CD4-positive, alpha-beta memory T cell (primary cell): ENCODE data around the gene PI4KA. TPM values are rescaled to one million over a fixed set of nuclear protein-coding genes. Genes with fewer than 3 reads are reported as not detected.
"Not testable (repeated sequence)": the region's sequence is repeated elsewhere in the genome, so short reads cannot be mapped to it uniquely, and the experiment has no call there.

Source experiments
- CTCF ChIA-PET: fragments of 350-600 bp; sonication (Branson Sonifier 250); formaldehyde crosslinking; loops from one replicate; lab custom pipeline; 2021; ENCODE audit warnings: inconsistent platforms; ENCODE audit not compliant: partially characterized antibody; lab: Charles Lee
- POLR2A ChIA-PET: fragments of 350-600 bp; sonication (Branson Sonifier 250); formaldehyde crosslinking; loops from one replicate; lab custom pipeline; 2021; ENCODE audit not compliant: partially characterized antibody; lab: Charles Lee
- DNase-seq, 5 donors: peaks; one replicate each; pipeline versions ENCODE4 v3.0.0 to v3.0.0-alpha.2; 2020 to 2022; ENCODE audit warnings: mixed read lengths in 1 of 5
- H3K27ac ChIP-seq: one replicate; pipeline ENCODE4 v1.7.0; 2013; ENCODE audit warnings: low read depth, low read length
- H3K27me3 ChIP-seq: 2 replicates; pipeline ENCODE4 v1.7.0; 2013; ENCODE audit warnings: mild to moderate bottlenecking, low read length, moderate library complexity; ENCODE audit not compliant: insufficient read depth
- H3K36me3 ChIP-seq: 2 replicates; pipeline ENCODE4 v1.7.0; 2013; ENCODE audit warnings: mild to moderate bottlenecking, low read length, moderate library complexity; ENCODE audit not compliant: insufficient read depth
- H3K4me1 ChIP-seq: 2 replicates; pipeline ENCODE4 v1.7.0; 2013; ENCODE audit warnings: mild to moderate bottlenecking, low read length, moderate library complexity; ENCODE audit not compliant: insufficient read depth
- H3K4me3 ChIP-seq, 2 donors: one replicate each; pipeline ENCODE4 v1.7.0; 2013; ENCODE audit warnings: low read length in 2 of 2, mild to moderate bottlenecking in 1 of 2
- H3K9me3 ChIP-seq, 2 donors: one replicate each; pipeline ENCODE4 v1.7.0; 2013; ENCODE audit warnings: low read length in 2 of 2, control low read depth in 1 of 2; ENCODE audit not compliant: control insufficient read depth in 1 of 2
- H3K27ac Mint-ChIP-seq, 7 donors: one replicate each; pipeline ENCODE4 v1.8.0; 2020 to 2021; ENCODE audit warnings: mixed read lengths in 7 of 7, mild to moderate bottlenecking in 6 of 7, inconsistent platforms in 3 of 7, moderate library complexity in 3 of 7
- H3K27me3 Mint-ChIP-seq, 2 donors: one replicate each; pipeline ENCODE4 v1.8.0; 2020 to 2021; ENCODE audit warnings: mixed read lengths in 2 of 2
- H3K36me3 Mint-ChIP-seq, 2 donors: one replicate each; pipeline ENCODE4 v1.8.0; 2020 to 2021; ENCODE audit warnings: mixed read lengths in 2 of 2, inconsistent platforms in 1 of 2, mild to moderate bottlenecking in 1 of 2
- H3K4me1 Mint-ChIP-seq, 4 donors: one replicate each; pipeline ENCODE4 v1.8.0; 2020 to 2021; ENCODE audit warnings: mixed read lengths in 4 of 4, mild to moderate bottlenecking in 1 of 4
- H3K4me3 Mint-ChIP-seq, 8 donors: one replicate each; pipeline ENCODE4 v1.8.0; 2020 to 2021; ENCODE audit warnings: mixed read lengths in 8 of 8, mild to moderate bottlenecking in 7 of 8, moderate library complexity in 6 of 8, inconsistent platforms in 3 of 8
- H3K9me3 Mint-ChIP-seq, 8 donors: one replicate each; pipeline ENCODE4 v1.8.0; 2020 to 2021; ENCODE audit warnings: mixed read lengths in 8 of 8, mild to moderate bottlenecking in 5 of 8, inconsistent platforms in 3 of 8, moderate library complexity in 1 of 8
- intact Hi-C: fragments of 100-400 bp; cut with micrococcal nuclease; formaldehyde crosslinking; loops from one replicate; pipeline ENCODE4 v1.15.1; 2023
- polyA plus RNA-seq, 2 donors: library from polyadenylated mRNA; unstranded; fragments of 300-500 nt; fragmentation: Illumina TruSeq; gene quantifications; one replicate each; pipeline ENCODE4 v1.2.3, GENCODE V29; 2021
- total RNA-seq, 2 experiments: library from RNA; stranded (reverse); gene quantifications; one replicate each; pipeline ENCODE4 v1.2.3, GENCODE V29; 2021

The PI4KA gene
- total and polyA plus RNA-seq, 4 experiments from 2014 or later, result 31.5 to 145 (median 110) TPM

DNA sequence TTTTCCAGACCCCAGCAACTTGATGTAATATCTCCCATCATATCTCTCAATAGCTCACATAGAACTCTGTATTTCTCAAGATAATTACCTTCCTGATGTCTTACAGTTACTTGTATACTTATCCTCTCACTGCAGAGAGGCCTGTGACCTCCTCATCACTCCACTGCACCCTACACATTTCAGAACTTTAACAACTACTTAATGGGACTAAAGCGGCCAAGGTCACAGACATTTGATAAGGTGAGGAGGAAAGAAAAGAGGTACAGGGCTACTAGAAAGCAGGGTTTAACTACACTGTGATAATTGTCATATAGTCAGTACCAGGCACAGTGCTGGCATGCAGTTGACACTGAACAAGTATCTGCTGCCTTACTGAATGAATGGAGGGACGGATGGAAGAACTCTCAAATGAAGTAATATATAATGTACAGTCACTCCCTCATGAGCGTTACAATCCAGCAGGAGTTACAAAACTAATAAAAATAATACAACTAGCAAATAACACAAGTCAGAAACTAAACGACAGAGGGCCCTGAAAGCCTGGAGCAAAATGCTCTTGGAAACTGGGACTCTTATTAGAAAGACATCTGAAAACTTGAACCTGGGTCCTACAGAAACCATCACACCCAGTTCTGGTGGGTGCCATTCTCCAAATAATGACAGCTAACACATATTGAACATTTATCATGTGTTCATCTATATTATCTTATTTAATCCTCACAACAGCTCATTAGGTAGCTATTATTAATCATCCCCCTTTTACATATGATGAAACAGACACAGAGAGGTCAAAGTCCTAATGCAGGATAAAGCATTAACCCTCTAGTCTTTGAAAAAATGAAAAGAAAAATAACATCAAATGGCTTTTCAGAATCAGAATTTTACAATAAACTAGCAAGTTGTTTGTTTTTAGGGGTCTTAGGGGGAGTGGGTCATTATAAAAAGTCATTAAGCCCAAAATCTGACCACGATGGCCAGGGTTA, 14.3 kb downstream of the PI4KA start:
- no peaks in the 10 kb centered on the region for H3K27me3 ChIP-seq
- ChIA-PET POLR2A (no interaction called here), CTCF (no interaction called here)
- peak overlapping the region in 3 of 7 donors; percentile 4 to 31 (median 10) for H3K27ac Mint-ChIP-seq
- no peak overlapping the region for H3K27ac ChIP-seq
- H3K36me3 ChIP-seq, result no peaks in the 10 kb centered on the region
- no peaks in the 10 kb centered on the region for H3K9me3 ChIP-seq
- no peaks in the 10 kb centered on the region for H3K9me3 Mint-ChIP-seq
- H3K4me3 Mint-ChIP-seq, result peak overlapping the region in 1 of 8 donors; percentile 20
- no peaks in the 10 kb centered on the region for H3K27me3 Mint-ChIP-seq
- peaks cover 50% of the 10 kb centered on the region for H3K4me1 ChIP-seq
- H3K4me1 Mint-ChIP-seq, result peaks cover 36 to 67% (median 50%) of the 10 kb centered on the region in 4 donors
- H3K36me3 Mint-ChIP-seq, result no peaks in the 10 kb centered on the region
- no peak overlapping the region for H3K4me3 ChIP-seq
- no peak for DNase-seq
- intact Hi-C loops, result no loop called here

DNA sequence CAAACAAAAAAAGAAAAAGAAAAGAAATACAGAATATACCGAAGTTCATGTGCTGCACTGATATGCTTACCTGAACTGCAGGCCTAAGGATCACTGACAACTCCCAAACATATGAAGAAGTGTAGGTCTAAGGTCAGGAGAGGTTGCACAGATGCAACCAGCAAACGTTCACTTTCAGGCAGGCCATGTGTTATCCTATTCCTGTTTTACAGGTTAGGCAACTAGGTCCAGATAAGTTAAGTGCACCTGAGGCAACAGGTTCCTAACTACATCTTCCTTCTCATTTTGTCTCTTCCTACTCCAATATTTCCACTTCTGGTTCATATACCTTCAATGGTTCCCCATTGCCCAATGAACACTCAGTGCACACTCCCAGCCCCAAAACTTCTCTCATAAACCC, 15.1 kb downstream of the PI4KA start:
- H3K4me1 Mint-ChIP-seq, result peaks cover 36 to 66% (median 47%) of the 10 kb centered on the region in 4 donors
- no peak overlapping the region for H3K27ac ChIP-seq
- no peaks in the 10 kb centered on the region for H3K9me3 Mint-ChIP-seq
- no peak for DNase-seq
- H3K27ac Mint-ChIP-seq, result peak overlapping the region in 2 of 7 donors; percentile 3 to 15
- peaks cover under 1% of the 10 kb centered on the region for H3K36me3 ChIP-seq
- no peak overlapping the region for H3K4me3 ChIP-seq
- H3K36me3 Mint-ChIP-seq, result no peaks in the 10 kb centered on the region
- ChIA-PET CTCF (no interaction called here), POLR2A (no interaction called here)
- H3K9me3 ChIP-seq, result no peaks in the 10 kb centered on the region
- intact Hi-C loops, result no loop called here
- no peak overlapping the region for H3K4me3 Mint-ChIP-seq
- H3K27me3 ChIP-seq, result no peaks in the 10 kb centered on the region
- H3K4me1 ChIP-seq, result peaks cover 50% of the 10 kb centered on the region
- H3K27me3 Mint-ChIP-seq, result no peaks in the 10 kb centered on the region

DNA sequence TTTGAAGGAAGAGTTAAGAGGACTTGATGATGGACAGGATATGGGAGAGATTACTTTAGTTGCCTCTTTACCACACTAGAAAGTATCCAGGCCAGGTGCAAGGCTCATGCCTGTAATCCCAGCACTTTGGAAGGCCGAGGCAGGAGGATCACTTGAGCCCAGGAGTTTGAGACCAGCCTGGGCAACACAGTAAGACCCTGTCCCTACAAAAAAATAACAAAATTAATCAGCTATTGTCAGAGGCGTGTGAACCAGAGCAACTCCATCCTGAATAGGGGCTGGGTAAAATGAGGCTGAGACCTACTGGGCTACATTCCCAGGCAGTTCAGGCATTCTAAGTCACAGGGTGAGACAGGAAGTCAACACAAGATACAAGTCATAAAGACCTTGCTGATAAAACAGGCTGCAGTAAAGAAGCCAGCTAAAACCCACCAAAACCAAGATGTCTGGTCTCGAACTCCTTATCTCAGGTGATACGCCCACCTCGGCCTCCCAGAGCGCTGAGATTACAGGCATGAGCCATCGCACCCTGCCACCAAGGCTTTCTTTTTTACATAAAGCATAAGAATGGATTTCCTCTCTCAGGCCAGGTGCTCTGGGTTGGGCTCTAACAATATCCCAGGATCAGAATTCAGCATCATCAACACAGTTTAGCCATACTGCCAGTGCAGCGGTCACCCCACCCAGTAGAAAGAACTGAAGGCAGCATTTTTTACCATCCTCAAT, 17.8 kb downstream of the PI4KA start:
- Mint-ChIP-seq H3K27ac (peak overlapping the region in 6 of 7 donors; percentile 3 to 87 (median 58)), H3K27me3 (no peaks in the 10 kb centered on the region), H3K9me3 (no peaks in the 10 kb centered on the region), H3K4me3 (peak overlapping the region in 1 of 8 donors; percentile 22), H3K36me3 (no peaks in the 10 kb centered on the region), H3K4me1 (peaks cover 38 to 59% (median 46%) of the 10 kb centered on the region in 4 donors)
- Histone ChIP-seq H3K27me3 (no peaks in the 10 kb centered on the region), H3K36me3 (peaks cover 3% of the 10 kb centered on the region), H3K4me1 (peaks cover 44% of the 10 kb centered on the region), H3K4me3 (no peak overlapping the region), H3K27ac (no peak overlapping the region), H3K9me3 (no peaks in the 10 kb centered on the region)
- ChIA-PET POLR2A (no interaction called here), CTCF (no interaction called here)
- DNase-seq, result no peak
- intact Hi-C loops, result no loop called here

DNA sequence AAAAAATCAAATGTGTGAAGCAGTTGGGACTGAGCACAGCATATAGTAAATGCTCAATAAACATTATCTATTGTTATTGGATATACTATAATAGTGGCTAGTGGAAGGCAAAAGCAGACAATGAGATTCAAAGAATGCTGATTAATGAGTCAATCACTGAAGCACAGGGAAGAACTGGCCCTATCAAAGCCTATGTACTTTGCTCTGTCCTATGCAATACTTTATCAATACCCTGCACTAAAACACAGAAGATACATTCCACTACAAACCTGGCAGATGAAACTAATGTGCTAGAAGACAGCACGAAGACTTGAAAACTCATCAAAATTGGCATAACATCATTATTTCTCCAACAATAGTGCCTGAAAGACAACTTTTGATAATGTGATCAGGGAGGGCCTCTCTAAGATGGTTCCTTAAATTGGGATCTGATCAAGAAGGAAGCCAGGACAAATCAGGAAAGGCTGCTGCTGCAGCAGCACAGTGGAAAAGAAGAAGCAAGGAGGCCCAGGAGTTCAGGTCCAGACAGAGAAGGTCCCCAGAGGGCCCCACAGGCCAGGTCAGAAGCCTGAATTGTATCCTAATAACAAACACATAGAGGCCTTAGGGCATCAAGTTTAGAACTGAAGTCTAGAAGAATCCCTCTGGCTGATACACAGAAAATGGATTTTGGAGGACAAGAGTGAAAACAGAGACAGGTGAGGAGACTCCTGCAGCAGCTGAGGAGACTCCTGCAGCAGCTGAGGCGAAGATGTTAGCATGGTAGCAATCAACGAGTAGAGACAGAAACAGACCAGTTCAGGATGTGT, 18.6 kb downstream of the PI4KA start:
- Histone ChIP-seq H3K4me3 (no peak overlapping the region), H3K27ac (no peak overlapping the region), H3K9me3 (no peaks in the 10 kb centered on the region), H3K27me3 (no peaks in the 10 kb centered on the region), H3K4me1 (peaks cover 40% of the 10 kb centered on the region), H3K36me3 (peaks cover 3% of the 10 kb centered on the region)
- H3K4me3 Mint-ChIP-seq, result peak overlapping the region in 1 of 8 donors; percentile 22
- H3K27me3 Mint-ChIP-seq, result no peaks in the 10 kb centered on the region
- peak overlapping the region in 5 of 7 donors; percentile 3 to 87 (median 59) for H3K27ac Mint-ChIP-seq
- peaks cover 37 to 56% (median 46%) of the 10 kb centered on the region in 4 donors for H3K4me1 Mint-ChIP-seq
- no peak for DNase-seq
- no peaks in the 10 kb centered on the region for H3K9me3 Mint-ChIP-seq
- ChIA-PET CTCF (no interaction called here), POLR2A (no interaction called here)
- intact Hi-C loops, result no loop called here
- peaks cover 0 to 2% of the 10 kb centered on the region in 2 donors for H3K36me3 Mint-ChIP-seq

DNA sequence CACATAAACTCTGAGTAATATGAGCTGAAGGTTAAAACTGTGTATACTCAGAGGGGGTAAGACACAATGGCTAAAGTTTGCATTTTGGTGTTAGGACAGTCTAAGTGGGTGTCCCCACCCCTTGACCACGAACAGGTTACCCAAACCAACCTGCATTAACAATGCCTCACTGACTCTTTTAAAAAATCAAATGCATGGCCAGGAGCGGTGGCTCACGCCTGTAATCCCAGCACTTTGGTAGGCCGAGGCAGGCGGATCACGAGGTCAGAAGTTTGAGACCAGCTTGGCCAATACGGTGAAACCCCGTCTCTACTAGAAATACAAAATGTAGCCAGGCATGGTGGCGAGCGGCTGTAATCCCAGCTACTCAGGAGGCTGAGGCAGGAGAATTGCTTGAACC, 19.3 kb downstream of the PI4KA start:
- Mint-ChIP-seq H3K27ac (peak overlapping the region in 1 of 7 donors; percentile 64), H3K4me1 (peaks cover 33 to 51% (median 42%) of the 10 kb centered on the region in 4 donors)
- H3K27me3 ChIP-seq, H3K27ac ChIP-seq, H3K9me3 Mint-ChIP-seq, POLR2A ChIA-PET, H3K36me3 ChIP-seq, H3K36me3 Mint-ChIP-seq, H3K4me3 Mint-ChIP-seq, H3K4me3 ChIP-seq, DNase-seq, H3K9me3 ChIP-seq, intact Hi-C loops, CTCF ChIA-PET, H3K27me3 Mint-ChIP-seq: not testable (repeated sequence)
- H3K4me1 ChIP-seq, result peaks cover 33% of the 10 kb centered on the region

DNA sequence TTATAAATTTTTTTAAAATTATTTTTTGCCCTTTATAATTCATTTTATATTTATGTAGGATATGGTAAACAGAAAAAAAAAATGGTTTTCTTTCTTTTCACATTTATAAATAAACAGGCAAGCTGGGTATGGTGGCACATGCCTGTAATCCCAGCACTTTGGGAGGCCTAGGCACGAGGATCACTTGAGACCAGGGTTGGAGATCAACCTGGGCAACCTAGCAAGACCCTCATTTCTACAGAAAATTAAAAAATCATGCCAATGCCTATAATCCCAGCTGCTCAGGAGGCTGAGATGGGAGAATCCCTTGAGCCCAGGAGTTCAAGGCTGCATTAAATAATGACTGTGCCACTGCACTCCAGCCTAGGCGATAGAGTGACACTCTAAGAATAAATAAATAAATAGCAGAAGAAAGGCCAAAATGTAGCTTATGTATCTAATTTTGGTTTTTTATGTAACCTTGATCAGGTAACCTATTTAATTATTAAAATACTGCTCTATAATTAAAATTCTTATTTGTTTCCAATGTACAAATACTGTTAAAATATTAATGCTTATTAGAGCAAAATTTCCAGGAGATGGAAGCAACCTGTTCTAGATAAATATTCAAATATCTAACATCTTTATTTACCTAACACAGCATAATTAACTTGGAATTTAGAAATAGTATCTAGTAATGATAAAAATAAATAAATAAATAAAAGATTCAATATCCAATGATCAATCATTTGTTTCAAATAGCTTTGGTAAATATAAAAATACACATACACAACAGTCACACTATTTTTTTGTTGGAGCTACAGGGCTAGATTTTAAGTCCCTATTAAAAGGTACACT, 21.4 kb downstream of the PI4KA start:
- no peak overlapping the region for H3K4me3 ChIP-seq
- H3K36me3 ChIP-seq, result peaks cover 20% of the 10 kb centered on the region
- H3K4me3 Mint-ChIP-seq, result no peak overlapping the region
- no peak overlapping the region for H3K27ac ChIP-seq
- no peaks in the 10 kb centered on the region for H3K9me3 ChIP-seq
- peaks cover 25 to 42% (median 32%) of the 10 kb centered on the region in 4 donors for H3K4me1 Mint-ChIP-seq
- peaks cover 12 to 20% of the 10 kb centered on the region in 2 donors for H3K36me3 Mint-ChIP-seq
- ChIA-PET POLR2A (no interaction called here), CTCF (no interaction called here)
- DNase-seq, result no peak
- no peaks in the 10 kb centered on the region for H3K27me3 Mint-ChIP-seq
- peaks cover 27% of the 10 kb centered on the region for H3K4me1 ChIP-seq
- H3K9me3 Mint-ChIP-seq, result no peaks in the 10 kb centered on the region
- intact Hi-C loops, result no loop called here
- H3K27me3 ChIP-seq, result no peaks in the 10 kb centered on the region
- no peak overlapping the region for H3K27ac Mint-ChIP-seq
